ENCODE data around the gene UGT1A5. TPM values are rescaled to one million over a fixed set of nuclear protein-coding genes. Genes with fewer than 3 reads are reported as not detected.

UGT1A5 gene
- total and polyA plus RNA-seq, 2 experiments from 2014 or later: not detected

DNA sequence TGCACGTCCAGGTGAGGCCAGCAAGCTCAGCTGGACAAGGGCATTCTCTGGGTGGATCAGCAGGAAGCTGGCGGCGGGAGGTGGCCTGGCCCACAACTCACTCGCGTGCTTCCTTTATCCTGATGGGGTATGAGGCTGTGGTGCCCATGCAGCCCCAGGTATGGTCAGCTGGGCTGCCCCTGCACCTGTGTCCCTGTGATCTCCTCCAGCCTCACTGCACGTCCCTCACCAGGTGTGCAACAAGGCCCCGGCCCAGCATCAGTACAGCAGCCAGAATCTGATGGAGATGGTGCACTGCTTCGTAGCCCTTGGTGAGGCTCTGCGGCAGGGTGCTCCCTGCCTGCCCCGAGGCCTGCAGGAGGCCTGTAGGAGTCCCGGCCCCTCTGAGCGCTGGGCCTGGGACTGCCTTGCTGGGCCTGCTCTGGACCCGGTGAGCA lies 83.0 kb downstream of the UGT1A5 start (continued):
- TF ChIP-seq JUNB (IDR thresholded peaks at IDR 0.05; ENCODE audit: unreplicated experiment): no peak
- TF ChIP-seq ZNF114 (CRISPR knock-in tag; IDR thresholded peaks at IDR 0.05): no peak
- no peak for TF ChIP-seq CTCF (conservative IDR thresholded peaks at IDR 0.05; ENCODE audit: low read depth in 2 of 2)
- no peak for TF ChIP-seq POLR2AphosphoS5 (IDR thresholded peaks at IDR 0.05; ENCODE audit: low read depth)

- H2AFZ ChIP-seq: no peak overlapping the region
- H3K36me3 ChIP-seq (ENCODE audit: insufficient read depth): no peaks in the 10 kb centered on the region
- H3K27ac ChIP-seq (ENCODE audit: low read depth): no peak overlapping the region
- H3F3A ChIP-seq (replicated peaks; ENCODE audit: low read depth): no peaks in the 10 kb centered on the region
- no peak overlapping the region for H3K4me3 Mint-ChIP-seq
- H3K4me1 ChIP-seq (ENCODE audit: insufficient read depth): no peaks in the 10 kb centered on the region
- no peaks in the 10 kb centered on the region; the same call in 1 of the 3 replicates for H3K36me3 Mint-ChIP-seq (ENCODE audit: low read depth)
- DNase-seq (ENCODE audit: low spot score) (no peak), ATAC-seq (no peak)
- no peaks in the 10 kb centered on the region; the same call in 2 of the 3 replicates for H3K4me1 Mint-ChIP-seq
- H3K27me3 Mint-ChIP-seq (ENCODE audit: insufficient read depth, low read depth, poor library complexity): peaks cover 8% of the 10 kb centered on the region
- H3K4me3 ChIP-seq: no peak overlapping the region
- H3K79me2 ChIP-seq (replicated peaks; ENCODE audit: insufficient read depth): no peaks in the 10 kb centered on the region
- no peak overlapping the region for H3K4me2 ChIP-seq
- H3K27ac Mint-ChIP-seq: no peak overlapping the region
- peaks cover 16% of the 10 kb centered on the region for H3K9me3 Mint-ChIP-seq
- H3K27me3 ChIP-seq (ENCODE audit: insufficient read depth): no peaks in the 10 kb centered on the region
- H4K20me1 ChIP-seq (replicated peaks; ENCODE audit: insufficient read depth): no peaks in the 10 kb centered on the region
- H3K9me2 ChIP-seq (ENCODE audit: insufficient read depth): no peaks in the 10 kb centered on the region
- no peak for TF ChIP-seq EZH2phosphoT487 (IDR thresholded peaks at IDR 0.05; ENCODE audit: unreplicated experiment)
- TF ChIP-seq CTCF (conservative IDR thresholded peaks at IDR 0.05; ENCODE audit: low read depth in 2 of 2): no peak
- no peak for TF ChIP-seq ETS1 (IDR thresholded peaks at IDR 0.05)
- no peak for TF ChIP-seq CREB1 (CRISPR knock-in tag; IDR thresholded peaks at IDR 0.05; ENCODE audit: low read depth)
- TF ChIP-seq STAT1 (IDR thresholded peaks at IDR 0.05; ENCODE audit: unreplicated experiment): no peak
- TF ChIP-seq JUNB (IDR thresholded peaks at IDR 0.05; ENCODE audit: unreplicated experiment): no peak
- TF ChIP-seq REST (IDR thresholded peaks at IDR 0.05; ENCODE audit: unreplicated experiment): no peak
- no peak for TF ChIP-seq POLR2AphosphoS5 (IDR thresholded peaks at IDR 0.05; ENCODE audit: low read depth)
- TF ChIP-seq EZH2 (IDR thresholded peaks at IDR 0.05; ENCODE audit: low read depth, unreplicated experiment): no peak
- TF ChIP-seq ZNF331 (CRISPR knock-in tag; IDR thresholded peaks at IDR 0.05; ENCODE audit: low read depth): no peak
Measured at GRCh38 chr2:233796254-233796653, 83.5 kb downstream of the UGT1A5 start.

All from GM23338 (cell line).